ENCODE results near the gene TXNRD1. TPM values are rescaled to one million over a fixed set of nuclear protein-coding genes. Genes with fewer than 3 reads are reported as not detected.
"Not testable (repeated sequence)": the region's sequence is repeated elsewhere in the genome, so short reads cannot be mapped to it uniquely, and the experiment has no call there.

TXNRD1 gene
- polyA plus RNA-seq, 1 donor = 39.2 TPM

DNA sequence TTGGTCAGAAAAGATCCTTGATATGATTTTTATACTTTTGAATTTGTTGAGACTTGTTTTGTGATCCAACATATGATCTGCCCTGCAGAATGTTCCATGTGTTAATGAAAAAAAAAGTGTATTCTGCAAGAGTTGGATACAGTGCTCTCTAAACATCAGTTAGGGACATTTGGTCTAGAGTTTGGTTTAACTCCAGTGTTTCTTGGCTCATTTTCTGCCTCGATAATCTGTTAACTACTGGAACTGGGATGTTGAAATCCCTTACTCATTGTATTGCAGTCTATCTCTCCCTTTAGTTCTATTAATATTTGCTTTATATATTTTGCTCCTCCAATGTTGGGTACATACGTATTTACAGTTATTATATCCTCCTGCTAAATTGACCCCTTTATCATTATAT is 18.3 kb upstream of the TXNRD1 start:
- DNase-seq = no peak

DNA sequence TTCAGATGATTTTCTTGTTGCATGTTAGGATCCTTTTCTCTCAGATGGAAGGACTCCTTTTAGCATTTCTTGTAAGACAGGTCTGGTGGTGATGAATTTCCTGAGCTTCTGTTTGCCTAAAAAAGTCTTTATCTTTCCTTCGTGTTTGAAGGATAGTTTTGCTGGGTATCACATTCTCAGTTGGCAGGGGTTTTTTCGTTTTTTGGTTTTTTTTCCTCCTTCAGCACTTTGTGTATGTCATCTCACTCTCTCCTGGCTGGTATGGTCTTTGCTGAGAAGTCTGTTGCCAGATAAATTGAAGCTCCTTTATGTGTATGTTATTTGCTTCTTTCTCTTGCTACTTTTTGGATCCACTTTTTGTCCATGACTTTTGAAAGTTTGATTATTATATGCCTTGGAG is 15.6 kb upstream of the TXNRD1 start:
- no peak for DNase-seq

DNA sequence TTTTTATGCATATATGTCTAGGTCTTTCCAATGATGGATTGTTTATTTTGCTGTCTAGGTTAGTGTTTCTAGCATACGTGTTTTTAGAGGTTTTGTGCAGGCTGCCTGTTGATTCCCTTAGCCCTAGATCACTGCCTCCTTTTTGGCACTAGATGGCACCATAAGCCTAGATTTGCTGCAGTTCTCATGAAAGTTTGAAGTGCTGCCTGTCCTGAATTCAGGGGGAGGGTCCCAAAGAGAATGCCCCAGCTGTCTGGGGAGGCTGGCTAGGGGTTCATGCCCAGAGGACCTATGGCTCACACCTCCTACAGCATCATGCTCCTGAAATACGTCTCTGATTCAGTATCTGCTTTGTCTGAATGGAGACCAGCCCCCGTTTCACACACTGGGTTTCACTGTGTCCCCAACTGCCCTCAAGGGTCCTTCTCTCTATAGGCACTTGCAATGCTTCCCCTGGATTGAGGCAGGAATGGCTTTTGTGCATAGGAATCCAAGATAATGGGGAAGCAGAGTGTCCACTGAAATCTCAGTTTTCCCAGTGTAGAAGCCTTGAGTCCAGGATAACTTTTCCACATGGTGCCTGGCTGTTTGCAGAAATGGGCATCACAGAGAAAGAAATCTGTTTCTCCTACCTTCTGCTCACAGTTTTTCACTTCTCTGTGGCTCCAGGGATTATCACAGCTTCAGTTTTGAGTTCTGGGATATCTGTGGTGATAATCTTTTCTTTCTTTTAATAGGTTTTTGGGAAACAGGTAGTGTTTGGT is 14.2 kb upstream of the TXNRD1 start:
- DNase-seq = no peak

DNA sequence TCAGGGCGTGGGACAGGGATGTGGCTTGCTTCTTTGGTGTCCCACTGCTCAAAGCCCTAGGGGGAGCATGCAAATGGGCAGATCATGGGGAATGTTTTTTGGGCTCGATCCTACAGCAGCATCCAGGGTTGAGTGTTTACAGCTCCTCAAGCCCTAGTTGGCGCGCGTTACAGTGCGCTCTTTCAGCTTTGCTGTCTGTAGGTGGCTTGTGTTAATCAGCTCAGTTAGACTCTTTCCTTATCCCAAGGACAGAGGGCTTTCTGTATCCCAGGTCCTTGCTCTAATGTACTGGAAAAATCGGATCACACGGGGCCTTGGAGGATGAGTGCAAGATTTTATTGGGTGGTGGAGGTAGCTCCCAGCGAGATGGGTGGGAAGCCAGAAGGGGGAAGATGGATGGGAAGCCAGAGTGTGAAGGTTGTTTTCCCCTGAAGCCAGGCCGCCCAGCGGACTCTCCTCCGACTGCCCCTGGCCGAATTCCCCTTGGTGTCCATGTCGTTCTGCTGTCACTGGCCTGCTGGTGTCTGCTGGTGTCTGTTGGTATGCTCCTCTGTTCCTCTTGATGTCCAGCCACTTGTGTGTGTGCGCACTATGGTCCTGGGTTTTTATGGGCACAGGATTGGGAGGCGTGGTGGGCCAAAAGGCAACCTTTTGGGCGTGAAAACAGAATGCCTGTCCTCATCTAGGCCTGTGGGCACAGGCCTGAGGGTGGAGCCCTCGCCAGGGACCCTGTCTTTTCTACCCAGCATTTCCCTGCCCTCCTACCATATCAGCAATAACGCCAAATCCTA is 10.7 kb upstream of the TXNRD1 start:
- no peak for DNase-seq

DNA sequence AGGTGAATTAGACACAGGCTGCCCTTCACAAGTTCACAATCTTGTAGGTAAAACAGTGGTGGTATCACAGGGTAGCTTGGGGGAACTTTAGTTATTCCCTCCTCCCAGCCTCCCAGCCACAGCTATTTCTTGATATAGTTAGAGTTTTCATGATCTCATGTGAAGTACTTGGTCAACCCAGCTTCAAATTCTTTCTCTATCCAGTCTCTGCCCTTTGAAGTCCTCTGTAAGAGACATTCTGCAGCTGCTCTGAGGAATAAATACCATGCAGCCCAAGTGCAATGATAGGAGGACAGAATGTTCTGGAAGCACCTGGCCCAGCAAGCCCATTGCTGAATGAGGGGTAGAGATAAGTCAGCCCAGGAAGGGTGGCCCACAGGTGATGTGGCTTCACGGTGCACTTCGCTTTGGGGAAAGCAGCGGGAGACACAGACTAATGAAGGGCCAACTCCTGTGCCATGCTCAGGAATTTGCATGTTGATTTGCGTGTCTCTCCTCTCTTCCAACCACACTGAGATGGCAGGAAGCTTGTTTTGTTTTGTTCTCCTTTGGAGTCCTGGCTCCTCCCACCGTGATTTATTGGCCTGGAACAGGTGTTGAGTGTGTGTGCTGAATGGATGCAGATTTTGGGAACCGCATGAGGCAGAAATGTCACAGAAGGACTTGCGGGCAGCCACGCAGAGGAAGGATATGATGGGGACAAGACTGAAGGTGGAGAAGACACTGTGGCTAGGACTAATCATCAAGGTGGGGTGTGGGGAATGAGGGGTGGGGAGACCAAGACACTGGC is 8.0 kb upstream of the TXNRD1 start:
- DNase-seq = no peak

DNA sequence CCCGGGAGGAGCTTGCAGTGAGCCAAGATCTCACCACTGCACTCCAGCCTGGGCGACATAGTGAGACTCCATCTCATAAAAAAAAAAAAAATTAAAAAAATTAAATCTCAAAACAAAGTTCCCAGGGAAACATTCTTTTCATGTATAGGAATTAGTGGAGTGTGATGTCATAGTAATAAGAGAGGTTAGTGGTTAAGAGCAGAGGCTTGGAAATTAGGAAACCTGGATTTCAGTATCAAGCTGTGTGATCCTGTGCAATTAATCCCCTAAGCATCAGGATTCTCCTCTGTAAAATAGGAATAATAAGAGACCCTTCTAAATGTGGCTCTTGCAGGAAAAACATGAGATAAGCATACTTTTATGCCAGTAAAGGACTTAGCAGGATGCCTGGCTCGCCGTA is 3.1 kb upstream of the TXNRD1 start:
- no peak for DNase-seq

DNA sequence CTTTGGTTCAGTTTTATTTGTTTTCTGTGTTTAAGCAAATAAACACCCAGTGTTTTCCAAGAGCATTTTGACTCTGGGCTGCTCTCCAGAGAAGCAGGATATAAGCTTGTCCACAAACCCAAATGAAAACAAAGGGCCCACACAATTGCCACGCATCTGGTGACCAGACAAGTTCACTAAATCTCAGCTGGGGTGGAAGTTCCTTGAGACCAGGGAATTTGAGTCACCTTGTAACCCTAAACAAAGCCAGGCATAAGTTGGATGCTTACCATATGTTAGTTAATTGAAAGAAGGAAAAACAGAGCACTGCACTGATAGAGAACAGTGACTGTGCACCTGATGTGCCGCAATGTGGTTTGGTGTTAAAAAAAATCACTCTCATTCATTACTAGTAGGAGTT is 1.6 kb upstream of the TXNRD1 start:
- DNase-seq = no peak

DNA sequence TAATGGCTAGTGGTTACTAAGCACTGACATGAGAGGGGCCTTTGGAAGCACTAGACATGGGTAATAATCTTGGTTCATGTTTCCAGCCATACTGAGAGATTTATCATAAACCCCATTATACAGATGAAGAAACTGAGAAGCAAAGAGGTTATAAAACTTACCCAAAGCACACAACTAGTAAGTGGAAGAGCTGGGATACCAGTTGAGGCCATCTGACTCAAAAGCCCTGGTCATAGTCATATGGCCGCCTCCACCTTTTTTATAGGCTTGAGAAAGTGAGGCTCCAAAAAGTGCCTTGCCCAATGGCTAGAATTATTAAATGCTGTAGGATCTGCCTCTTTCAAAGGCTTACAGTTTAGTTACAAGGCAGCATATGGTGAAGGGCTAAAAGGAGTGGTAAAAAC is 944 bp downstream of the TXNRD1 start:
- DNase-seq = no peak

DNA sequence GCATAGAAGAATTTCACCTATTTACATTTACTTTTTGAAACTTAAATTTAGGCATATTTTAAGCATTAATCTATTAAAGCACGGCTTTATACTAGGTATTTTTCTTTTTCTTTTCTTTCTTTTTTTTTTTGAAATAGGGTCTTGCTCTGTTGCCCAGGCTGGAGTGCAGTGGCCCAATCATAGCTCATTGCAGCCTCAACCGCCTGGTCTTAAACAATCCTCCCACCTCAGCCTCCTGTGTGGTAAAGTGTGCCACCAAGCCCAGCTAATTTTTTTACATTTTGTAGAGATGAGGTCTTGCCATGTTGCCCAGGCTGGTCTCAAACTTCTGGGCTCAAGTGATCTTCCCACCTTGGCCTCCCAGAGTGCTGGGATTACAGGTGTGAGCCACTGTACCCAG is 2.9 kb downstream of the TXNRD1 start:
- DNase-seq = not testable (repeated sequence)

DNA sequence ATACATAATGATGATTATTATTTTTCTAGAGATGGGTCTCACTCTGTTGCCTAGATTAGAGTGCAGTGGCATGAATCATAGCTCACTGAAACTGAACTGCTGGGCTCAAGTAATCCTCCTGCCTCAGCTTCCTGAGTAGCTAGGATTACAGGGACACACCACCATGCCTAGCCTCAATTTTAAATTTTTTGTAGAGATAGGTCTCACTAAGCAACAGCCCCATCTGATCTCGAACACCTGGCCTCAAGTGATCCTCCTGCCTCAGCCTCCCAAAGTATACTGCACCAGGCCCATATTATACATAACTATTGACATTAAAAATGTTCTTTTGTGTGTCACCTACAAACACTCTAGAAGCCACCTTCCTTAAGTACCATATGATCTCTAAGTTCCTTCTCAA is 3.4 kb downstream of the TXNRD1 start:
- no peak for DNase-seq

DNA sequence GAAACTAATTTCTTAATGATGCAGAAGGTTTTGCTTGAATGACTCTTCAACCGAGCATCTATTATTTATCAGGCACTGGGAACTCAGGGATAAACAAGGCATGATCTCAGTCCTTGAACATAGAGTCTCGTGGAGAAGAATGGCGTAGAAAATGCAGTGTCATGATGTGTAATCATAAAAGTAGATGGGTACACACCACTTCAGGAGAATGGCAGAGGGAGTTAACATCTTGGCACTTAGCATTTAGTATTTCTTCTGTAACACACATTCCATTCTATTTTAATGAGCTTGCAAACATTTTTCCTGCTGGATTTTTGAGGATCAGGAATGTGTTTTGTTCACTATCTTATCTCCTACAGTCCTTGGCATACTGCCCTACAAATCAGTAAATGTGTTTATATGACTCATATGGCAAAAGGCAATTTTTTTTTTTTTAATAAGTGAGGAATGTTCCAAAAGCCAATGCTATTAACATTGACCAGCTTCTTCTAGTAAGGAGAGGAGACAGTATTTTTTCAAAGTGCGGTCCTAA is 3.8 kb downstream of the TXNRD1 start:
- no peak for DNase-seq

DNA sequence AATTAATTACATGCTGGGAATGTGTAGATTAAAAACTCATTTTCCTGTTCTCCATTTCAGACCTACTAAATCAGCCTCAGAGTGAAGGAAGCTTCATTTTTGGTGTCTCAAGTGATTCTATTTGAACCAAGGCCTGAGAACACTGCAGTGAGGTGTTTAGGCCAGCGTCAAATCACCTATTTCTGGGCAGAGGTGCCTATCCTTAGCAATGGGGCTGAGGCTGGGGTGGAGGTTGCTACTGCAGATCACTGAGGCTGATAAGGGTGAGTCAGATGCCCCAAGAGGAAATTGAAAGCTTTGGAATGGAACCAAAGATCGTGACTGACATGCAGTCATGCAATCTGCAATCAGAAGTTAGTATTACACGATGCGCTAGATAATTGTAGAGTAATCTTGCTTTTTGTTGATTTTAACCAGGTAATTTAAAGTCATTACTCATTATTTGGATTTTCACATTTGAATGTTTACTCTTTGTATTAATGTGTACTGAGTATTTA is 4.4 kb downstream of the TXNRD1 start:
- no peak for DNase-seq

DNA sequence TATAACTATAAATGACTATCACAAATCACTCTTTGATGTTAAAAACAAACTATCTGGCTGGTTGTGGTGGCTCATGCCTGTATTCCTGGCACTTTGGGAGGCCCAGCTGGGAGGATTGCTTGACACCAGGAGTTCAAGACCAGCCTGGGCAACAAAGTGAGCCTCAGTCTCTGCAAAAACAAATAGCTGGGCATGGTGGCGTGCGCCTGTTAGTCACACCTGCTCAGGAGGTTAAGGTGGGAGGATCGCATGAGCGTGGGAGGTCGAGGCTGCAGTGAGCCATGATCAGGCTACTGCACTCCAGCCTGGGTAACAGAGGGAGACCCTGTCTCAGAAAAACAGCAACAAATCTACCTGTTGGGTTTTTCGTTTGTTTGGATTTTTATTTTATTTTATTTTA is 5.4 kb downstream of the TXNRD1 start:
- DNase-seq = no peak

DNA sequence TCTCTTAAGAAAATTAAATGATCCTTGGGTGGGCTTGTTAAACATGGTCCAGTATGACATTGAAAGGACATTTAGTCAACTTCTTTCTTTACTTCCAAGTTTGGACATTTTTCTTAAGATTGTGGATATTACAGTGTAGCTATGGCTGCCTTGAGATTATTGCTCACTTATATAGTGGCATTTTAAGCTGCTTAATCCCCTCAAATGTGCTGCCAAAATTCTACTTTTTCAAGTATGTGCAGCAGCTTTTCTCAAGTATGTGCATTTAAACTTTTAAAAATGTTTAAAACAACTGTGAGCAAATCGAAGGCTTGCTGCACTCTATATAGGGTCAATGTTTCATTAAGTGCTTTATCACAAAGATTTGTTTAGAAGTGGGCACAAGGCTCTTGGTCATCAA is 7.4 kb downstream of the TXNRD1 start:
- no peak for DNase-seq

DNA sequence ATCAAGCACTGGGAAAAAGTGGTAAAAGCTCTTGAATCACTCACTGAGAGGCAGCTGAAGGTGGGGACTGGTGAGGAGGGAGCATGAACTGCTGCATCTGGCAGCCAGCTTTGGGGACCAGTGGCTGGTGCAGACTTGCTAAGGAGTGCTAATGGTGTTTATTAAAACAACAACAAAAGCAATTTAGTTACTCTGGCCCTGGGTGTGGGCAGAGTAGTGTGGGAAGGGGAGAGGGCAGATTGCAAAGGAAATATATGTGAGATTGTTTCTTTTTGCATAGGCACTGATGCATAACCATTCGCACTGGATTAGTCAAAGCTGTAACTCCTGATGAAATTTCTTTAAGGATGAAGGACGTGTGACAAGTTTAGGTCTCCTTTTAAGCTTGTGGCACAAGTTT is 8.1 kb downstream of the TXNRD1 start:
- no peak for DNase-seq

DNA sequence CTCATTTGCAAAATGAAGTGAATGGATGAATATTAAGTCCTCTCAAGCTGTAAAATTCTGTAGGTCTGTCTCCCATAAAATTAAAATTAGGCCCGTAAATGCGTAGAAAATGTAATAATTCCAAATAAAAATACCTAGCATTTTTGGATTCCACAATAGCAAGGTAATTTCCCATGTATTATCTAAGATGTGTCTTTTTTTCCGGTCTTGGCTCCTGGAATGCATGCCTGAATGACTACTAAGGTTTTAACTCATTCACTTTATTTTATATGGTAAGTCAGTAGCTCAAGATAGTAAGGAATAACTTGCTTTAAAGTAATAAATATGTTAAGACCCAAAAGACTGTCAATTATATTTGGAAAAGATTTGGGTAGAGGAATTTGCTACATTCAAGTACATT is 11.1 kb downstream of the TXNRD1 start:
- no peak for DNase-seq

DNA sequence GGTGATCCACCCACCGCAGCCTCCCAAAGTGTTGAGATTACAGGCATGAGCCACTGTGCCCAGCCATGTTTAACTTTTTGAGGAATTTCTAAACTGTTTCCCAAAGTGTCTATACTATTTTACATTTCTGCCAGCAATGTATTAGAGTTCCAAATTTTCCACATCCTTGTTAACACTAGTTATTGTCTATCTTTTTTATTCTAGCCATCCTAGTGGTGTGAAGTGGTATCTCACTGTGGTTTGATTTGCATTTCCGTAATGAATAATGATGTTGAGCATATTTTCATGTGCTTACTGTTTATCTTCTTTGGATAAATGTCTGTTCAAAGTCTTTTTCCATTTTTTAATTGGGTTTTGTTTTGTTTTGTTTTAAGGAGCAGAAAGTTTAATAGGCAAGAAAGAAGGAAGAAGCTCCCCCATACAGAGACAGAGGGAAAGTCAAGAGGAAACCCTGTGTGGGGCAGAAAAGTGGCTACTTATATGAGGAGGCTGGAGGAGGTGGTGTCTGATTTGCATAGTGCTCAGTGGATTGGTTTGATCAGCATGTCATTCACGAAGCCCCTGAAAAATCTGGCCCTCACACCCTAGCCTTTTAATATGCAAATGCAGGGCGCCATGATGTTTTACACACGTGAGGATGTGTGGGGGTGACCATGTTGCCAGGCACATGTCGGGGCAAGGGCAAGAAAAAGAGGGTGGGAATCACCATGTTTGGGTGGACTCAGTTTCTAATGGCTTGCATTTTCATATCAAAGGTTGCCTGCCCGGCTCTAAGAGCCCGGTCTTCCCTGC is 14.9 kb downstream of the TXNRD1 start:
- DNase-seq = no peak

DNA sequence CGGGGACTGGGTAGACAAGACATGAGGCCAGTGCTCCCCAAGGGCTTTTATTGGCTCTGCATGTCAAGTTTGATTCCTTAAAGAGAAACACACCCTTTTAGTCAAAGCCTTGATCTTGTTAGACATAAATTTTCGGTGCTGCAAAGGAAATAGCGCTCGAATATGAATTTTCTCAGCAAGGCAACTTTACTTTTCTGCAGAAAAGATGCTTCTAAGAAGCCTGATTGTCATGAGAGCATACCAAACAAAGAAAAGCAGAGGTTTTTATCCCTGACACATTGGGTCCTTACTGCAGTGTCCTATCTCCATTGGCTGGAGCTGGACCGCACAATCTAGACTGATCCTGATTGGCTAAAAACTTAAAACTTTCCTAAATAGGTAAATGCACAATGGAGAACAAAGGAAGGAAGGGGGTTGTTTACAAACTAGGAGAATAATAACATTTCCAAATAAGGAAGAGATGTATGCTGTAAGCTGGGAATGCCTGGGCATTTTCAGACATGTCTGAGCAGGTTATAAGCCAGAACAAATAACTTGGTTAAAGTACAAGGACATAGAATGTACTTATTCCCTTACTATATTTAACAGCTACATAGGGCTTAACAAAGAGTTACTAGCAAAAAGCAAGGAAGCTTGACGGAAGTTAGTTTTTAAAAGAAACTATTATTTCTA is 17.2 kb downstream of the TXNRD1 start:
- DNase-seq = no peak

DNA sequence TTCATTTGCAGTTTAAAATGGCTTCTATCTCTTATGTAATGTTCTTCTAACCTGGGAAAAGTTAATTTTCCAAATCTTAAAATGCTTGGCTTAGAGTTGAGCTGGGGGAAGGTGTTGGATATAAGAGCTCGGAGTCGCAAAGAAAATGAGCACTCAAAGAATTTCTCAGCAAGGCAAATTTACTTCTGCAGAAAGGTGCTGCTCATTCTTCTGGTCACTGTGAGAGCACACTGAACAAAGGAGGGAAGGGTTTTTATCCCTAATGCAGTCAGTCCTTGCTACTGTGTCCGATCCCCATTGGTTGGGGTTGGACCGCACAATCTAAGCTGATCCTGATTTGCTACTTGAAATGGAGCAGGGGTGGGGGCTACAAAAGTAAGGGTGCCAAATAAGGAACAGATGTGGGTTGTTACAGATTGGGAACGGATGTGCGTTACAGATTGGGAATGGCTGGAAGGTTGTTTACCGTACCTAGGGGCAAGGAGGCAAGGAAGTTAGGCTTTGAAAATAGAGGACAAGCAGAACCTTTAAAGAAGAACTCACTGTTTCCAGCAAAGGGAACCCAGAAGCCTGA is 19.4 kb downstream of the TXNRD1 start:
- DNase-seq = no peak

DNA sequence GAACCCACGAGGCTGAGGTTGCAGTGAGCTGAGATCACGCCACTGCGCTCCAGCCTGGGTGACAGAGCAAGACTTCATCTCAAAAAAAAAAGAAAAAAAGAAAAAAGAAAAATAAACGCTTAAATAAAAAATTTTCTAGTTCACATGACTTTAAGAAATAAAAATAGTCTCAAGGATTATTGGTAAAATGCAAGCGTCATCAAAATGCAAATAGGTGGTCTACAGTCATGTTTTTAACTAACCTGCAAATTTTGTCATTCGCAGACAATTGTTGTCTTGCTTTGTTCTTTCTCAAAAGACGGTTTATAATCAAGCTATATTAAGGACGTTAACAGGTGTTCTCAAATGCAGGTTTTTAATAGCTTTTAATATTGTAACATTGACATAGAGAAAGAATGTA is 22.4 kb downstream of the TXNRD1 start:
- DNase-seq = no peak

DNA sequence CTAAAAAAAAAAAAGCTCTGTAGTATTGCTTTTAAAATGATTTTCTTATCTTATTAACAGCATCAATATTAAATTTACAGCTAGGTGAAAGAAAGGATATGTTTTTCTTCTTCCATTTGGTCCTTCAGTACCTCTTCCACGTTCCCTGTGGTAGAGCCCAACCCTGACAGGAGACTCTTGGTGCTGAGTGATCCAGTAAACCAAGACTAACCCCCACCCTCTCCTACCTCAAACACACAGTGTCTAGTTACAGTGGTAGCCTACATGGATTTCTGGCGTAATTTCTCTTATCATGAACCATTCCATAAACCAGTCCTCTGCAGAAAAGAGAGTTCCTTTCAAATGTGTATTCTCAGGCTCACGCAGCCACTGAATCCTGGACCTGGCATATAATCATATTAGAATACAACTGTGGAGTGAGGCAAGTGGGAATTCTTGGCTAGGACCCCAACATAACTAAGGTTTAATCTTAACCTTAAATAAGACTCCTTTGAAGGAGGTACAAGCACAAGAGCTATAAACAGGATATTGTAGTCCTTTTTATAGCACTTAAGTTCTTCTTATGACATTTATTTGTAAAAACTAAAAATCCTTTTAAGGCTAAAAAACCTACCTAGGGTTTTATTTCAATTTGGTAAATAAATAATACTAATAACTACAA is 27.1 kb downstream of the TXNRD1 start:
- DNase-seq = no peak
